Activated CD8-positive, alpha-beta memory T cell treated with anti-CD3 and anti-CD28 coated beads, Interleukin-2, amount 50 U/mL, for 1 hour (primary cell): ENCODE data around the gene DYNLT5.
"Not testable (repeated sequence)": the region's sequence is repeated elsewhere in the genome, so short reads cannot be mapped to it uniquely, and the experiment has no call there.

Experiments used
- DNase-seq: peaks from one replicate; pipeline ENCODE4 v3.0.0-alpha.2; 2020; ENCODE audit errors: extremely low read depth

Gene DYNLT5, protein sequence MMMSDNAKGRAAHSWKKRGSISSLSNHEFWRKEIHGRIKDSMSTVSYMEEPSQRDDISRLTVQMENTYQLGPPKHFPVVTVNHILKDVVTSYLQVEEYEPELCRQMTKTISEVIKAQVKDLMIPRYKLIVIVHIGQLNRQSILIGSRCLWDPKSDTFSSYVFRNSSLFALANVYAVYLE

DNA sequence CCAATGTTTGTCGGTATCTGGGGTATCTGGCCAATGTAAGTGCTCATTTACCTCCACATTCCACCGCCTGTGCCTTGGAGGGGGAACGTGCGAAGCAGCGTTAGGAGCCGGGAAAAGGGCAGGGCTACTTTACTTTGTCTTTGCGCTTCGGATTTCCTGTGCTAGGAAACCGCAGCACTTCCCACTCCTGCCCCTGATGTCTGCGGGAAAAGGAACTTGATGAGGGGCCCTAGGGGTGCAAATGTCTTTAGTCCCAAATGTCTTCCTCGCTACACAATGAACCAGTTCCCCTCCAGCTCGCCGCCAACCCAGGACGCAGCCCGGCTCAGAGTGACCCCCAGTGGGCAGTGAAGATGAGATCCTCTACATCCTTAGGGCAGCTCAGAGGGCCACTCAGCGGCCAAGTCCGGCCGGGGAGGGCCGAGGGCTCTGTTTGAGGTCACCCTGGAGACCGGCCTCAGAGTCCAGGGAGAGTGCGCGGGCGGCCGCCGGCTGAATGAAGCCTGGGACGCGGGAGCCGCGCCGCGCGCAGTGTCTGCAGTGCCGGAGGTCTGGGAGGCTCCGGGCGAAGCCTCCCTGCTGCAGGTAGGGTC is at the start of gene DYNLT5:
TSS of gene DYNLT5 (plus strand) at position 460 of the 593 bp plus-strand sequence. CDS start 2,200 bp downstream, outside the sequence.
- no peak for DNase-seq

DNA sequence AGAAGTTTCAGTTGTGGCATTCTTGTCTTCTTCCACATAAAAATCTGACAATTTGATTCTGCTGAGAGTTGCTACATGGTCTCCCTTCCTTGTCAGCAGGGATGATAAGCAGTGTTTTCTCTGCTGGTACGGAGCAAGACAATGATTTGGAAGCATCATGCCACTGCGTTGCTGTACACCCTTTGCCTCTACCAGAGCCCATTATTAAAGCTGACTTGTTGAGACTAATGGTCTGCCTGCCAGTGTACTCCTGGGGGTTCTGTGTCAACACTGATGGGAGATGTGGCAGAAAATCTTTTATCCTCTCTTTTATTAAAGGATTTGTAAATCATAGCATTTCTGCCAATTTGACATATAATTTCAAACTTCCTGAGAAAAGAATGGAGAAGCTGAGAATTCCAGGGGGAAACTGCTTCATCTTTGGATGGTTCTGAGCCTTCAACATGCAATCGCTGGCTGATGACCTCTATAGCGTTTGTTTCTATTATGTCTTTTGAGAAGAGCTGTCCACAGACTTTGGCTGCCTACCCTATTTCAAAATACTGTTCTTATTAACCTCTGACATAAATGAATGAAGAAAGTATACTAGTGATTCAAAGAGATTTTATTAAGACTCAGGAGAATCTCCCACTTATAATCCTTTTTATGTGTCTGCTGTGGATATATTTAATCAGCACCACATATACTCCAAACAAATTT is 47.9 kb upstream of the DYNLT5 start:
- no peak for DNase-seq

- DNase-seq: no peak
Observed at GRCh38 chr1:66705110-66705509, 47.1 kb upstream of the DYNLT5 start.

DNA sequence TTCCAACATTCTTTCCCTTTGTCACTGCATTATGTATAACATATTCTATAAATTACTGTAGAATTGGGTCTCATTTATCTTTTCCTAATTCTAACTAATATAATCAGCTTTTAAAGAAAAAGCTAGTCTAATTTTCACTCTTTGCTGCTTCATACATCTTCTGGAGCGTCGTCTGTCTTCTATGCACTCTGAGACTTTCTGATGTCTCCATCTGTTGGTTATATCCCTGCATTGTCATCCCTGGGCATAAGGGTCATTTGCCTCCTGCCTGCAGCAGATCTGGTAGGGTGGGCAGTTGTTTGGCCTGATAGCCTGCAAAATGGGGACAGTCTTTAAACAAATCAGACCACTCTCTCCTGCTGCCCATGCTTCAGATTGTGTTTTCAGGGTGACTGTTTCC is 40.8 kb upstream of the DYNLT5 start:
- DNase-seq: no peak

DNA sequence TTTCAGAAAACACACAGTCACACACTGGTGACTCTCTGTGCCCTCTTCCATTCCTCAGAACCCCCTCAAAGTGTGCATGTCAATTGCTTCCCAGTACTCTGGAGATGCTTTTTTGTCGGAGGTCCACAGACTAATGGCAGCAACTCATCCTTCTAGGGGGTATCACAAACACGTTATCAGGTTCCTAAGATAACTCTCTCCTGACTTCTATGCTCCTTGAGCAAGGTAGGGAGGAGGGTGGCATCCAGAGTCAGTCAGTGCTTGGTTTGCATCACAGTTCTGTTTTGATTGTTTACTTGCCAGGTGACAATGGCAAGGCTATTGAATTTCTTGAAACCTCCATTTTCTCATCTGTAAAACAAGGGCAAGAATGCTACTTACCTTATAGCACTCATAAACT is 39.4 kb upstream of the DYNLT5 start:
- no peak for DNase-seq

GRCh38 chr1:66723985-66724384 is 28.3 kb upstream of the DYNLT5 start:
- DNase-seq: no peak

GRCh38 chr1:66725885-66726665 is 26.2 kb upstream of the DYNLT5 start:
- DNase-seq: peak; percentile 7

DNA sequence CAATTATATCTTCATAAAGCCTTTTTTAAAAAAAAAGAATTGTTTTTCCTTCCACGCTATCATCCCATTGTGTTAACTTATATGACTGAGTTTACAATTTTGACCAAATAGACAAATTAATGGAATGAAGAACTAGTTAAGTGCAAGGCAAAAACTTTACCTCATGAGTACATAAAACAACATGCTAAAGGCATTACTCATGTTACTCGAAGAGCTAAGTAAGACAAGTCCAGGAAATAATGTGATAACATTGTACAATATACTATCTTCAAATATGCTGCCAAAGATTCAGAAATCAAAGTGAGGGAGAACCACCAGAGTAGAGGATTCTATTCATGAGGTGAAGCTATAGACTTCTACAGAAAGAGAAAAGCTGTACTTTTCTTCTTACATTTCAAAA is 24.2 kb upstream of the DYNLT5 start:
- no peak for DNase-seq

- DNase-seq: not testable (repeated sequence)
Observed at GRCh38 chr1:66728716-66729115, 23.5 kb upstream of the DYNLT5 start.

GRCh38 chr1:66729119-66729518 is 23.1 kb upstream of the DYNLT5 start:
- no peak for DNase-seq

DNA sequence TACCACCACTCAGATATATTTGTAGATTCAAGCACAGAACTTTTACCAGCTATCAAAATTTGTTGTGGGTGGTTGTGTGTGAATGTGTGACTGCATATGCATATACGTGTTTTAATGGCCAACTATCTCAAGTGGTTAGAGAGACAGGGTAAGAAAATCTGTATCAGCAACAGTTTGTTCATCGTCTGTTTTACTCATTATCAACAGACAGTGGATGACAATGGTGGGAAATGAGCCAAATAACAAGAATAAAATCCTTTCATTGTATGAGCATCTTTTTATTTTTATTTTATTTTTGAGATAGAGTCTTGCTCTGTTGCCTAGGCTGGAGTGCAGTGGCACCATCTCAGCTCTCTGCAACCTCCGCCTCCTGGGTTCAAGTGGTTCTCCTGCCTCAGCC is 22.7 kb upstream of the DYNLT5 start:
- no peak for DNase-seq

DNA sequence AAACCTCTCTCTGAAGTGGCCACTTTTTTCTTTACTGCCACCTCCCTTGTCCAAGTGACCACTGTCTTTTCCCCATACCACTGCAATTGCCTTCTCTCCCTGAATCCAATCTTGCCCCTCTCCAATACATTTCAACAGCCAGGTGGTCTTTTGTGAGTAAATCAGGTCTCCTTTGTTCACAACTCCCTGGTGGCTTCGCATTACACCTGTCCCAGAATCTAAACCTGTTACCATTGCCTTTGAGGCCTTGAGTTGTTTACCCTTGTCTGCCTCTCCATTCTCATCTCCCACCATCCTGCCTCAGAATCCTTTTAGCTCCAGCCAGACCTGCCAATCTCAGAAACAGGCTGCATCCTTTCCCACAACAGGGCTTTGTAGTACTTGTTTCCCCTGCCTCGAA is 21.8 kb upstream of the DYNLT5 start:
- no peak for DNase-seq

- DNase-seq: no peak
Observed at GRCh38 chr1:66731170-66731865, 20.9 kb upstream of the DYNLT5 start.

DNA sequence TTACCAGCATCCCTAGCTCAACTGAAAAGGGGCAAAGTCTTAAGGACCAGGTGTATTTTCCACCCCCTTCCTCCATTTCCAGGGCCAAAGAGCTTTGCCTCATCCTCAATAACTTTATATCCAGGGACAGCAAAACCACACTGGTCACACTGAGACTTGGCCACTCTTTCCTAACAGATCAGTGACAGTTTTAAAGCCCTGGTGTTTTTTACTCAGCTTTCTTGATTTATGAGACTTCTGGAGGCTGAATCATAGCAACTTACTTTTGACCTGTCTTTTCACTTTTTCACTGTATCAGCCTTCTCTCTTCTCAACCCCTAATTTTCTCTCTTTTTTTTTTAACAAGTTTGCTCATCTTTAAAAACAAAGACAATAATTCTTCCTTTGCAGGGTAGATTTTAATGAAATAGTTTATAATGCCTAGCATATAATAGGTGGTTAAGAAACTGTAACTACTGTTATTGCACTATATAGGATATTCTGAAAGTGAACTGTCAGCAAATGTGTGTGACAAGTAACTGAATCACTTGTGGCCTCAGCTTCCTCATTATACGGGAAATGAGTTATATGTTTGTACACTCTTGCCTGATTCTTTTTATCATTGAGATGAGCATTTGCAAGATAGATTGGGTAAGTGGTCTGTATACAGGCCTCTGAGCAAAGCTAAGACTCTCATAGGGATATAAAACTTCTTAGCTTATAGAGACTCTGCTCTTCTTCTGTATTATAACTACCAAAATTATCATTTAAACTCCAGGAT is 19.7 kb upstream of the DYNLT5 start:
- no peak for DNase-seq

DNA sequence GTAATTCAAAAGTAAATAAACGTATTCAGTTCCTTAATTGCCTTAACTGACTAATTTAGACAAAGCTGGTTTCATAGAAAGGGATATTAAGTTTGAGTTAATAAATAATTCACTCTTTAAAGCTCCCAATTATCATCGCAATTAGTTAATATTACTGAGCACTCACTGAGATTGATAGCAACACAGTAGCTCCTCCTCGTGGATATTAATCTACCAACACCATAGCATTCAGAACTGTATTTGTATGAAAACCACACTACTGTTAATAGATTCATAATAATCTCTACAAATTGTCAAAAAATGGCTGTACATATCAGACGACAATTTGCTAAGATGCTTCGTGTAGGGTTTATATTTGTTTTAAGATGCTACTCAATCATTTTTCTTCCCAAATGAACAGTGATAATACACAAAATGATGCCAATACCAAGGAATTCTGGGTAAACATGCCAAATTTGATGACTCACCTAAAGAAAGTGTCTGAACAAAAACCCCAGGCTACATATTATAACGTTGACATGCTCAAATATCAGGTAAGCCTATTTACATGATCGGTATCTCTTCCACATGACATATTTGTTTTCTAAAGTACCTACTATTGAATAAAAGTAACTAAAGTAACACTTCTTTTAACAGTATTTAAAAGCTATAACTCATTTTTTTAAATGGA is 18.8 kb upstream of the DYNLT5 start:
- no peak for DNase-seq

GRCh38 chr1:66734531-66734930 is 17.7 kb upstream of the DYNLT5 start:
- DNase-seq: not testable (repeated sequence)

DNA sequence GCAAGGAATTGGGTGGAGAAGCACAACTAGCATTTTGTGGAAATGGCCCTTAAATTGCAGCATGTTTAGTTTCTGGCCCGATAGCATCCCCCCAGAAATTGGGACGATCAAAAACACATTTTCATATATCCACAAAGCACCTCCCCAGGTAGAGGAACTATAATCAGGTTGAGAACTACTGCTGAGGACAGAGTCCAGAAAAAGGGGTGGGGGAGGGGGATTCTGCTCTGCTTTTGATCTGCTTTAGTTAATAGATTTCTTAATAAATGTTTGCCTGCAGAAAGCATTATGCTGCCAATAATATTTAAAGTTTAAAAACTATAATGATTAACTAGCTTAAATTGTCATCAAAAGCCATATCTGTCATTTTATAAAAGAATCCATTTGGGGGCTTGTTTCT is 14.4 kb upstream of the DYNLT5 start:
- DNase-seq: no peak

DNA sequence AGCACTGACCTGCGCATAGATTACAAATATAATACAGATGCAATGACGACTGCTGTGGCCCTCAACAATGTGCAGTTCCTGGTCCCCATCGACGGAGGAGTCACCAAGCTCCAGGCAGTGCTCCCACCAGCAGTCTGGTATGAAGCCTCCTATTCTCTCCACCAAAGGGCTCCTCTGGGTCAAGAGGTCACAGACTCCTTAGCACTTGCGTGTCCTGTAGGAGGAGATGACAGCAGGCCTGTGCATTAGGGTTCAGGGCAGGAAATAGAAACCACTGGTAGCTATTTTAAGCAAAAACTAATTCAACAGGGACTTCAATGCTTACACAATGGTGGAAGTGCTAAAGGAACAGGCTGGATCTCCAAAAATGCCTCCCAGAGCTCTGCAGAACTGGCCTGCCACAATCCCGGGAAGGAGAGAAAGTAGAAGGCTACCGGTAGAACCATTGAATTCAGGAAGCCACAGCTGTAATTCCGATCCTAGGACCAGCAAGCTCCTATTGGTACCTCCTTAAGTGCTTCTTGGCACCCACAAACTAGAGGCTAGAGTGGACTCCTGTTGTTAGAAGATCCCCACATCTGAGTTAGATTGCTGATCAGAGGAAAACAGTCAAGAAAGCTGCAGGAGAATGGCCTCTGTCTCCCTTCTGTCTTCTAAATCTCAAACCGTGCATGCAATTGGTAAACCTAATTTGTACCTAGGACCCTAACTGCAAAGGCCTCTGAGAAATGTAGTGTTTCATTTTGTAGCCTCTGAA is 12.7 kb upstream of the DYNLT5 start:
- DNase-seq: no peak

GRCh38 chr1:66745451-66745850 is 6.8 kb upstream of the DYNLT5 start:
- DNase-seq: no peak

- DNase-seq: no peak
Observed at GRCh38 chr1:66747501-66747900, 4.8 kb upstream of the DYNLT5 start.
